ENCODE results near the gene SPATS2. TPM values are rescaled to one million over a fixed set of nuclear protein-coding genes. Genes with fewer than 3 reads are reported as not detected.
A peak's percentile ranks its signal among the peaks of the same experiment; 100 is the strongest.

Gene SPATS2
- polyA plus RNA-seq, 1 of the 3 experiments (the other 2 are of a cell fraction), result 72.9 TPM

GRCh38 chr12:49505672-49506071, 138.4 kb downstream of the SPATS2 start (continued):
- TF ChIP-seq PBX3 (IDR thresholded peaks at IDR 0.05) (peak; percentile 66), POLR2AphosphoS5 (IDR thresholded peaks at IDR 0.05; ENCODE audit: low read depth, low read length) (peak; percentile 33; the same call in 1 of the 2 replicates), EP300 (IDR thresholded peaks at IDR 0.05; ENCODE audit: borderline replicate concordance in 1 of 2, low read depth in 1 of 2, low read length in 1 of 2) (peak in 1 of 2 experiments; percentile 78; a peak in 1 of 4 replicates), RCOR1 (IDR thresholded peaks at IDR 0.05; ENCODE audit: low read length) (no peak), JUND (IDR thresholded peaks at IDR 0.05) (peak; percentile 67)

GRCh38 chr12:49507139-49507538, 139.9 kb downstream of the SPATS2 start:
- Histone ChIP-seq H3K4me1 (ENCODE audit: control insufficient read depth in 1 of 2, insufficient read depth in 2 of 2, low read depth in 1 of 2, low read length in 1 of 2) (peaks cover 3 to 69% of the 10 kb centered on the region in 2 experiments; a peak in 3 of 4 replicates), H3K36me3 (replicated peaks in 1 of 2; ENCODE audit: control insufficient read depth in 1 of 2, insufficient read depth in 2 of 2, low read length in 1 of 2) (peaks cover 7 to 53% of the 10 kb centered on the region in 2 experiments), H3K4me3 (ENCODE audit: low read depth in 2 of 2, low read length in 1 of 2) (no peak overlapping the region), H3K9ac (peak overlapping the region; percentile 54), H3K79me2 (ENCODE audit: insufficient read depth) (peaks cover 41% of the 10 kb centered on the region), H3K27ac (ENCODE audit: low read depth in 2 of 2, low read length in 1 of 2) (peak overlapping the region; percentile 66 to 90; a peak in 3 of 4 replicates), H3K27me3 (ENCODE audit: insufficient read depth) (no peaks in the 10 kb centered on the region), H2AFZ (ENCODE audit: low read depth) (no peak overlapping the region), H3K9me3 (no peaks in the 10 kb centered on the region), H4K20me1 (ENCODE audit: insufficient read depth) (no peaks in the 10 kb centered on the region), H3K9me2 (no peaks in the 10 kb centered on the region), H3F3A (replicated peaks; ENCODE audit: insufficient read depth) (peaks cover 67% of the 10 kb centered on the region), H3K4me2 (peak overlapping the region; percentile 55; the same call in 1 of the 2 replicates)
- ChIA-PET CTCF (interaction anchor here (26.5 kb wide), 1 partner anchor 144 kb away, joined by 617 read pairs; the partner anchor contains the start of gene SPATS2), POLR2A (interaction anchor here (0.8 kb wide), 1 partner anchor 10 kb away, joined by 4 read pairs; no protein-coding TSS in a partner anchor)
- 8% methylated on average over 4 of the region's 4 CpGs for WGBS (ENCODE audit: low lambda C conversion rate)
- DNase-seq, result no peak
- peak; percentile 68; the same call in 1 of the 2 replicates for TF ChIP-seq SIN3A (IDR thresholded peaks at IDR 0.05; ENCODE audit: borderline replicate concordance, low read depth, low read length)
- TF ChIP-seq TCF12 (IDR thresholded peaks at IDR 0.05), result peak; percentile 87
- TF ChIP-seq RAD21 (IDR thresholded peaks at IDR 0.05; ENCODE audit: low read length), result no peak
- TF ChIP-seq NRF1 (IDR thresholded peaks at IDR 0.05; ENCODE audit: low read depth, low read length), result no peak
- 0 out of 2 replicates have a peak, but pooled peaks have one; percentile 17 for TF ChIP-seq GABPA (IDR thresholded peaks at IDR 0.05; ENCODE audit: low read depth)
- TF ChIP-seq MEF2A (IDR thresholded peaks at IDR 0.05; ENCODE audit: borderline replicate concordance, low read depth), result no peak
- TF ChIP-seq EP300 (IDR thresholded peaks at IDR 0.05; ENCODE audit: borderline replicate concordance in 1 of 2, low read depth in 1 of 2, low read length in 1 of 2), result peak in 1 of 2 experiments; percentile 94; a peak in 2 of 4 replicates
- no peak for TF ChIP-seq GATA2 (CRISPR knock-in tag; IDR thresholded peaks at IDR 0.05)
- TF ChIP-seq RCOR1 (IDR thresholded peaks at IDR 0.05; ENCODE audit: low read length), result no peak
- no peak for TF ChIP-seq EZH2phosphoT487 (IDR thresholded peaks at IDR 0.05; ENCODE audit: borderline replicate concordance, low read depth)
- TF ChIP-seq MAX (IDR thresholded peaks at IDR 0.05; ENCODE audit: low read depth), result peak; percentile 65; the same call in 1 of the 2 replicates
- TF ChIP-seq, protein P1, sequence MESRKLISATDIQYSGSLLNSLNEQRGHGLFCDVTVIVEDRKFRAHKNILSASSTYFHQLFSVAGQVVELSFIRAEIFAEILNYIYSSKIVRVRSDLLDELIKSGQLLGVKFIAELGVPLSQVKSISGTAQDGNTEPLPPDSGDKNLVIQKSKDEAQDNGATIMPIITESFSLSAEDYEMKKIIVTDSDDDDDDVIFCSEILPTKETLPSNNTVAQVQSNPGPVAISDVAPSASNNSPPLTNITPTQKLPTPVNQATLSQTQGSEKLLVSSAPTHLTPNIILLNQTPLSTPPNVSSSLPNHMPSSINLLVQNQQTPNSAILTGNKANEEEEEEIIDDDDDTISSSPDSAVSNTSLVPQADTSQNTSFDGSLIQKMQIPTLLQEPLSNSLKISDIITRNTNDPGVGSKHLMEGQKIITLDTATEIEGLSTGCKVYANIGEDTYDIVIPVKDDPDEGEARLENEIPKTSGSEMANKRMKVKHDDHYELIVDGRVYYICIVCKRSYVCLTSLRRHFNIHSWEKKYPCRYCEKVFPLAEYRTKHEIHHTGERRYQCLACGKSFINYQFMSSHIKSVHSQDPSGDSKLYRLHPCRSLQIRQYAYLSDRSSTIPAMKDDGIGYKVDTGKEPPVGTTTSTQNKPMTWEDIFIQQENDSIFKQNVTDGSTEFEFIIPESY (IDR thresholded peaks at IDR 0.05; ENCODE audit: borderline replicate concordance, low read depth), result no peak
- TF ChIP-seq NFIC (IDR thresholded peaks at IDR 0.05; ENCODE audit: borderline replicate concordance), result peak; percentile 79
- TF ChIP-seq, protein P2, sequence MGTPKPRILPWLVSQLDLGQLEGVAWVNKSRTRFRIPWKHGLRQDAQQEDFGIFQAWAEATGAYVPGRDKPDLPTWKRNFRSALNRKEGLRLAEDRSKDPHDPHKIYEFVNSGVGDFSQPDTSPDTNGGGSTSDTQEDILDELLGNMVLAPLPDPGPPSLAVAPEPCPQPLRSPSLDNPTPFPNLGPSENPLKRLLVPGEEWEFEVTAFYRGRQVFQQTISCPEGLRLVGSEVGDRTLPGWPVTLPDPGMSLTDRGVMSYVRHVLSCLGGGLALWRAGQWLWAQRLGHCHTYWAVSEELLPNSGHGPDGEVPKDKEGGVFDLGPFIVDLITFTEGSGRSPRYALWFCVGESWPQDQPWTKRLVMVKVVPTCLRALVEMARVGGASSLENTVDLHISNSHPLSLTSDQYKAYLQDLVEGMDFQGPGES (IDR thresholded peaks at IDR 0.05; ENCODE audit: low read depth, low read length), result no peak
- TF ChIP-seq, protein P3, sequence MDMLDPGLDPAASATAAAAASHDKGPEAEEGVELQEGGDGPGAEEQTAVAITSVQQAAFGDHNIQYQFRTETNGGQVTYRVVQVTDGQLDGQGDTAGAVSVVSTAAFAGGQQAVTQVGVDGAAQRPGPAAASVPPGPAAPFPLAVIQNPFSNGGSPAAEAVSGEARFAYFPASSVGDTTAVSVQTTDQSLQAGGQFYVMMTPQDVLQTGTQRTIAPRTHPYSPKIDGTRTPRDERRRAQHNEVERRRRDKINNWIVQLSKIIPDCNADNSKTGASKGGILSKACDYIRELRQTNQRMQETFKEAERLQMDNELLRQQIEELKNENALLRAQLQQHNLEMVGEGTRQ (IDR thresholded peaks at IDR 0.05; ENCODE audit: borderline replicate concordance, low read depth, low read length), result no peak
- TF ChIP-seq USF1 (IDR thresholded peaks at IDR 0.05; ENCODE audit: borderline replicate concordance, low read depth), result no peak
- peak; percentile 87 for TF ChIP-seq JUND (IDR thresholded peaks at IDR 0.05)
- TF ChIP-seq TEAD4 (IDR thresholded peaks at IDR 0.05; ENCODE audit: borderline replicate concordance, insufficient read depth), result peak; percentile 91
- TF ChIP-seq RFX5 (IDR thresholded peaks at IDR 0.05; ENCODE audit: low read length), result no peak
- no peak for TF ChIP-seq FOXJ3 (CRISPR knock-in tag; IDR thresholded peaks at IDR 0.05)
- 0 out of 2 replicates have a peak, but pooled peaks have one; percentile 71 for TF ChIP-seq POLR2AphosphoS5 (IDR thresholded peaks at IDR 0.05; ENCODE audit: low read depth, low read length)
- peak; percentile 25; the same call in 1 of the 2 replicates for TF ChIP-seq TAF1 (IDR thresholded peaks at IDR 0.05; ENCODE audit: borderline replicate concordance, low read depth, low read length)
- TF ChIP-seq ELF1 (IDR thresholded peaks at IDR 0.05), result peak; percentile 20; the same call in 1 of the 2 replicates
- peak; percentile 75; the same call in 1 of the 2 replicates for TF ChIP-seq RXRA (IDR thresholded peaks at IDR 0.05; ENCODE audit: borderline replicate concordance, low read depth)
- no peak for TF ChIP-seq YY1 (IDR thresholded peaks at IDR 0.05; ENCODE audit: low read depth)
